Measurements from ENCODE around the gene CHD6. TPM values are rescaled to one million over a fixed set of nuclear protein-coding genes. Genes with fewer than 3 reads are reported as not detected.

CHD6 gene
- total RNA-seq, 2 experiments from 2014 or later = 26.9 to 45.7 TPM

DNA sequence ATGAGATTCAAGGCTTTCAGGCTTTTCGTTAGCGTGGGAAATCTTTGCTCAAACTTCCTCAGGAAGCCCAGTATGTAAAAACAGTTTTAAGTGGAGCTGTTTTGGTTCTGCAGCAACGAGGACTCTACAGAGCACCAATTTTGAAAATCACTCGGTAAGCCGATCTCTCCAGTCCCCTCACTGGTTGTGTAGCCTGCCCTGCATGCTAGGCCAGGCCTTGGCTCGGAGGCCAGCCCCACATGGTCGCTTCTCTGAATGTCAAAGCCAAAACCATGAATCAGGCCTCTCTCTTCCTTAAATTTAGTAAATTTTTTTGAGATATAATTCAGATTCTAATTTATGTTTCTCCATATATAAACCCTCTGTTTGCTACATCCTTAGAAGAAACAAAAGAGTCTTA is 108.0 kb downstream of the CHD6 start:
- H2AFZ ChIP-seq (ENCODE audit: low read length) = no peak overlapping the region
- H3K4me3 ChIP-seq (ENCODE audit: low read depth, low read length, poor library complexity, severe bottlenecking) = no peak overlapping the region
- peaks cover 22% of the 10 kb centered on the region for H3K36me3 ChIP-seq (ENCODE audit: insufficient read depth, low read length)
- no peak overlapping the region for H3K4me2 ChIP-seq (ENCODE audit: low read length)
- H3K4me1 ChIP-seq (ENCODE audit: insufficient read depth, low read length, poor library complexity, severe bottlenecking) = no peaks in the 10 kb centered on the region
- TF ChIP-seq, protein P1, sequence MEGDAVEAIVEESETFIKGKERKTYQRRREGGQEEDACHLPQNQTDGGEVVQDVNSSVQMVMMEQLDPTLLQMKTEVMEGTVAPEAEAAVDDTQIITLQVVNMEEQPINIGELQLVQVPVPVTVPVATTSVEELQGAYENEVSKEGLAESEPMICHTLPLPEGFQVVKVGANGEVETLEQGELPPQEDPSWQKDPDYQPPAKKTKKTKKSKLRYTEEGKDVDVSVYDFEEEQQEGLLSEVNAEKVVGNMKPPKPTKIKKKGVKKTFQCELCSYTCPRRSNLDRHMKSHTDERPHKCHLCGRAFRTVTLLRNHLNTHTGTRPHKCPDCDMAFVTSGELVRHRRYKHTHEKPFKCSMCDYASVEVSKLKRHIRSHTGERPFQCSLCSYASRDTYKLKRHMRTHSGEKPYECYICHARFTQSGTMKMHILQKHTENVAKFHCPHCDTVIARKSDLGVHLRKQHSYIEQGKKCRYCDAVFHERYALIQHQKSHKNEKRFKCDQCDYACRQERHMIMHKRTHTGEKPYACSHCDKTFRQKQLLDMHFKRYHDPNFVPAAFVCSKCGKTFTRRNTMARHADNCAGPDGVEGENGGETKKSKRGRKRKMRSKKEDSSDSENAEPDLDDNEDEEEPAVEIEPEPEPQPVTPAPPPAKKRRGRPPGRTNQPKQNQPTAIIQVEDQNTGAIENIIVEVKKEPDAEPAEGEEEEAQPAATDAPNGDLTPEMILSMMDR (conservative IDR thresholded peaks at IDR 0.05; ENCODE audit: low read length) = no peak
- no peak for TF ChIP-seq EZH2phosphoT487 (IDR thresholded peaks at IDR 0.05; ENCODE audit: borderline replicate concordance, low read depth, low read length)
- H3K9me3 ChIP-seq (ENCODE audit: low read length) = no peaks in the 10 kb centered on the region
- ChIA-PET POLR2A (no interaction called here), CTCF (ENCODE audit: unreplicated experiment) (no interaction called here)
- no peak for DNase-seq (ENCODE audit: low spot score)
- no peaks in the 10 kb centered on the region for H4K20me1 ChIP-seq (ENCODE audit: insufficient read depth, low read length)
- H3K27ac ChIP-seq (ENCODE audit: low read depth, low read length, poor library complexity, severe bottlenecking) = no peak overlapping the region
- H3K9me2 ChIP-seq (ENCODE audit: insufficient read depth, low read length) = no peaks in the 10 kb centered on the region
- intact Hi-C loops (cut with micrococcal nuclease; ENCODE audit: unreplicated experiment) = no loop called here
- BruUV-seq (replicated peaks) = no TSS peak
- H3K79me2 ChIP-seq (ENCODE audit: insufficient read depth, low read depth, low read length) = no peaks in the 10 kb centered on the region

DNA sequence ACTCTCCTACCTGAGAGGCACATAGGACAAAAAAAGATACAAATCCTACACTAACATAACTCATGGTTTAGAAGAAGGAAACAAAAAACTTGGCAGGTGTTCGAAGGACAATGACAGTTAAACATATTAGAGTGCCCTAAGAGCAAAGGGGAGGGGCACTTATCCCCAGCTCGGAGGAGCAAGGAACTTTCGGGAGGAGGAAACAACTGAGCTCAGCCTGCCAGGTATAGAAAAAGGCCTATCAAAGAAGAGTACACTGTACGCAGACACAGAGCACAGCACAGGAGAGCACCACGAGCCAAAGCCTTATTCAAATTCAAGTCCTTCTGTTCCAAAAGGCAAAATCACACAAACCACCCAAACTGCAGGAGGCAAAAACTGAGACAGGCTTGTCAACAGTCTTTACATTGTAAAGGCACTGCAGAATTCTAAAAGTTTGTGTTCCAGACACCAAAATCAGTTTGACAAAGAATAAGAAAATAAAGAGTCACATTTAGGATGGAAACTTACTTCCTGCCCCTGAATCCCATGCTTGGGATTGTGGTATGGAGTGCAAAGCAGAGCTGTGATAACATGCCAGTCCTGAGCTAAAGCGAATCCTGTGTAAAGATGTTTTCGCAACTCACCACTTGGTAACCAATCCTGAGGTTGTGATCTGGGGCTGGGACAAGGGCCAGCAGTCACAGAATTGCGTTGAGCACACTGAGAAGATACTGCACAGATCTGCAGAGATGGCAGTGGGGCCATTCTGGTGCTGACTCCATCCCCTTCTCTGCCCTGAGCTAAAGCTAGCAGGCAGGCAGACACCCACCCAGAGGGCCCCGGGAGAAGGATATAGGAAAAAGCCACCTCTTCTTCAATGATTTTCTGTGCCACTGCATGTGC is 108.6 kb downstream of the CHD6 start:
- POLR2A ChIA-PET = interaction anchor here (0.8 kb wide), 1 partner anchor 10 kb away, joined by 3 read pairs; no protein-coding TSS in a partner anchor
- peaks cover 26% of the 10 kb centered on the region for H3K36me3 ChIP-seq (ENCODE audit: insufficient read depth, low read length)
- H3K4me3 ChIP-seq (ENCODE audit: low read depth, low read length, poor library complexity, severe bottlenecking) = no peak overlapping the region
- no TSS peak for BruUV-seq (replicated peaks)
- H3K79me2 ChIP-seq (ENCODE audit: insufficient read depth, low read depth, low read length) = no peaks in the 10 kb centered on the region
- DNase-seq (ENCODE audit: low spot score) = no peak
- no peak overlapping the region for H3K4me2 ChIP-seq (ENCODE audit: low read length)
- H3K27ac ChIP-seq (ENCODE audit: low read depth, low read length, poor library complexity, severe bottlenecking) = no peak overlapping the region
- no peaks in the 10 kb centered on the region for H3K4me1 ChIP-seq (ENCODE audit: insufficient read depth, low read length, poor library complexity, severe bottlenecking)
- CTCF ChIA-PET (ENCODE audit: unreplicated experiment) = interaction anchor here (0.6 kb wide), 1 partner anchor 95 kb away, joined by 3 read pairs; no protein-coding TSS in a partner anchor
- intact Hi-C loops (cut with micrococcal nuclease; ENCODE audit: unreplicated experiment) = no loop called here
- H4K20me1 ChIP-seq (ENCODE audit: insufficient read depth, low read length) = no peaks in the 10 kb centered on the region
- TF ChIP-seq, protein P1 (conservative IDR thresholded peaks at IDR 0.05; ENCODE audit: low read length) = no peak
- TF ChIP-seq EZH2phosphoT487 (IDR thresholded peaks at IDR 0.05; ENCODE audit: borderline replicate concordance, low read depth, low read length) = no peak
- H2AFZ ChIP-seq (ENCODE audit: low read length) = no peak overlapping the region
- no peaks in the 10 kb centered on the region for H3K9me2 ChIP-seq (ENCODE audit: insufficient read depth, low read length)
- no peaks in the 10 kb centered on the region; the same call in 1 of the 2 replicates for H3K9me3 ChIP-seq (ENCODE audit: low read length)

DNA sequence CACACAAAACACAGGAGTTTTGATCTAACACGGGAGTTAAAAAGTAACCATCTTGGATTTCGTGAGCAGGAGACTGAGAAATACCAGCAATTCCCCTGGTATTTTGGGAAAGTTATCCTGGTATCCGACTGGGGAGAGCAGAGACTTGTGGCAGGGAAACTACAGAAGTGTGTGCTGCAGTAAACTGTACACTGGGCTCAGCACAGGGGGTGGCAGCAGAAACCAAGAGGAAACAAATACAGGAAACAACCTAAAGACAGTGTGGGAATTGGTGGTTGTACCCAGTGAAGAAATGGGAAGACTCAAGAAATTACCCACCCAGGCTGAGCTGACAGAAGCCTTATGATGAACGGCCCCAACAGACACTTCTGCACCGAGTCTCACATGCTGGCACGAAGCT is 109.8 kb downstream of the CHD6 start:
- Histone ChIP-seq H3K4me3 (ENCODE audit: low read depth, low read length, poor library complexity, severe bottlenecking) (no peak overlapping the region), H2AFZ (ENCODE audit: low read length) (no peak overlapping the region), H3K4me1 (ENCODE audit: insufficient read depth, low read length, poor library complexity, severe bottlenecking) (no peaks in the 10 kb centered on the region), H3K36me3 (ENCODE audit: insufficient read depth, low read length) (peaks cover 19% of the 10 kb centered on the region), H3K27ac (ENCODE audit: low read depth, low read length, poor library complexity, severe bottlenecking) (no peak overlapping the region), H3K4me2 (ENCODE audit: low read length) (no peak overlapping the region), H3K79me2 (ENCODE audit: insufficient read depth, low read depth, low read length) (no peaks in the 10 kb centered on the region), H3K9me2 (ENCODE audit: insufficient read depth, low read length) (no peaks in the 10 kb centered on the region), H4K20me1 (ENCODE audit: insufficient read depth, low read length) (no peaks in the 10 kb centered on the region), H3K9me3 (ENCODE audit: low read length) (no peaks in the 10 kb centered on the region; the same call in 1 of the 2 replicates)
- intact Hi-C loops (cut with micrococcal nuclease; ENCODE audit: unreplicated experiment) = no loop called here
- CTCF ChIA-PET (ENCODE audit: unreplicated experiment) = no interaction called here
- TF ChIP-seq, protein P1 (conservative IDR thresholded peaks at IDR 0.05; ENCODE audit: low read length) = no peak
- TF ChIP-seq EZH2phosphoT487 (IDR thresholded peaks at IDR 0.05; ENCODE audit: borderline replicate concordance, low read depth, low read length) = no peak
- no peak for DNase-seq (ENCODE audit: low spot score)
- POLR2A ChIA-PET = no interaction called here
- BruUV-seq (replicated peaks) = no TSS peak

Data from OCI-LY7 (cell line).